GM23338 (cell line): ENCODE data around the gene FAM219A. TPM values are rescaled to one million over a fixed set of nuclear protein-coding genes. Genes with fewer than 3 reads are reported as not detected.
A peak's percentile ranks its signal among the peaks of the same experiment; 100 is the strongest.

Experiments
- ATAC-seq: fragments of 200-7000 bp; cut with Tn5 transposase; 3 replicates; pipeline ENCODE4 v1.9.1; 2020
- DNase-seq: peaks from one replicate; pipeline ENCODE4 v3.0.0-alpha.2; 2015; ENCODE audit warnings: low spot score
- H2AFZ ChIP-seq: fragments of 200-600 bp; sonication (generic); 2 replicates; pipeline ENCODE4 v1.8.0; 2016; ENCODE audit warnings: antibody characterized with exemption, mild to moderate bottlenecking, moderate library complexity
- H3F3A ChIP-seq: fragments of 200-600 bp; sonication (generic); replicated peaks from 2 replicates; pipeline ENCODE4 v1.8.0; 2017; ENCODE audit warnings: antibody characterized with exemption, mixed run types, low read depth
- H3K27ac ChIP-seq: fragments of 200-600 bp; sonication (generic); 2 replicates; pipeline ENCODE4 v1.6.1; 2016; ENCODE audit warnings: low read depth
- H3K27me3 ChIP-seq: fragments of 200-600 bp; sonication (generic); 2 replicates; pipeline ENCODE4 v1.8.0; 2016; ENCODE audit warnings: mild to moderate bottlenecking, mixed run types, moderate library complexity; ENCODE audit not compliant: insufficient read depth
- H3K36me3 ChIP-seq: fragments of 200-600 bp; sonication (generic); 2 replicates; pipeline ENCODE4 v1.8.0; 2016; ENCODE audit warnings: mild to moderate bottlenecking; ENCODE audit not compliant: insufficient read depth
- H3K4me1 ChIP-seq: fragments of 200-600 bp; sonication (generic); 2 replicates; pipeline ENCODE4 v1.8.0; 2016; ENCODE audit warnings: mild to moderate bottlenecking, moderate library complexity; ENCODE audit not compliant: insufficient read depth
- H3K4me2 ChIP-seq: fragments of 200-600 bp; sonication (generic); 2 replicates; pipeline ENCODE4 v1.7.1; 2017; ENCODE audit warnings: mixed run types
- H3K4me3 ChIP-seq: fragments of 200-600 bp; sonication (generic); 2 replicates; pipeline ENCODE4 v1.6.1; 2016; ENCODE audit warnings: mixed run types
- H3K79me2 ChIP-seq: fragments of 200-600 bp; sonication (generic); replicated peaks from 2 replicates; pipeline ENCODE4 v1.8.0; 2017; ENCODE audit warnings: mild to moderate bottlenecking; ENCODE audit not compliant: insufficient read depth
- H3K9me2 ChIP-seq: fragments of 200-600 bp; sonication (generic); 2 replicates; pipeline ENCODE4 v1.8.0; 2017; ENCODE audit not compliant: insufficient read depth
- H4K20me1 ChIP-seq: fragments of 200-600 bp; sonication (generic); replicated peaks from 2 replicates; pipeline ENCODE4 v1.8.0; 2017; ENCODE audit warnings: mild to moderate bottlenecking; ENCODE audit not compliant: insufficient read depth
- H3K27ac Mint-ChIP-seq: 2 replicates; pipeline ENCODE4 v1.8.0; 2020; ENCODE audit warnings: inconsistent platforms, mild to moderate bottlenecking, moderate library complexity, mixed read lengths
- H3K27me3 Mint-ChIP-seq: 3 replicates; pipeline ENCODE4 v1.8.0; 2022; ENCODE audit warnings: low read depth, mild to moderate bottlenecking, moderate library complexity, mixed read lengths, inconsistent platforms; ENCODE audit not compliant: insufficient read depth, poor library complexity
- H3K36me3 Mint-ChIP-seq: 3 replicates; pipeline ENCODE4 v1.8.0; 2021; ENCODE audit warnings: low read depth, mild to moderate bottlenecking, inconsistent platforms, moderate library complexity, mixed read lengths
- H3K4me1 Mint-ChIP-seq: 3 replicates; pipeline ENCODE4 v1.8.0; 2020; ENCODE audit warnings: mild to moderate bottlenecking, inconsistent platforms, mixed read lengths
- H3K4me3 Mint-ChIP-seq: 3 replicates; pipeline ENCODE4 v1.8.0; 2021; ENCODE audit warnings: moderate library complexity, mild to moderate bottlenecking, inconsistent platforms, mixed read lengths
- H3K9me3 Mint-ChIP-seq: 3 replicates; pipeline ENCODE4 v1.8.0; 2020; ENCODE audit warnings: moderate library complexity, mild to moderate bottlenecking, inconsistent platforms, mixed read lengths
- CTCF ChIP-seq, 2 experiments: fragments of 200-600 bp in 1 of 2; sonication (generic) in 1 of 2; conservative IDR thresholded peaks; 2 replicates each; pipeline versions ENCODE4 v1.5.1 to v1.6.1; 2016 to 2017; ENCODE audit warnings: antibody characterized with exemption in 2 of 2, low read depth in 2 of 2, mild to moderate bottlenecking in 2 of 2, moderate library complexity in 1 of 2
- EZH2phosphoT487 ChIP-seq: fragments of 200-600 bp; sonication (generic); IDR thresholded peaks from one replicate; pipeline ENCODE4 v1.8.1; 2018; ENCODE audit warnings: antibody characterized with exemption; ENCODE audit not compliant: unreplicated experiment
- JUNB ChIP-seq: IDR thresholded peaks from one replicate; pipeline ENCODE4 v1.6.1; 2016; ENCODE audit warnings: antibody characterized with exemption; ENCODE audit not compliant: unreplicated experiment
- NANOG ChIP-seq: IDR thresholded peaks from 2 replicates; pipeline ENCODE4 v1.6.1; 2016; ENCODE audit warnings: antibody characterized with exemption, borderline replicate concordance
- POLR2AphosphoS5 ChIP-seq: IDR thresholded peaks from 2 replicates; pipeline ENCODE4 v1.6.1; 2016; ENCODE audit warnings: antibody characterized with exemption, low read depth
- STAT1 ChIP-seq: IDR thresholded peaks from one replicate; pipeline ENCODE4 v1.6.1; 2016; ENCODE audit warnings: antibody characterized with exemption; ENCODE audit not compliant: unreplicated experiment
- ZNF114 ChIP-seq: fragments of 250-450 bp; sonication (Bioruptor Pico); IDR thresholded peaks from 2 replicates; pipeline ENCODE4 v1.5.0; 2020; ENCODE audit warnings: mild to moderate bottlenecking, moderate library complexity
- ZNF331 ChIP-seq: fragments of 250-450 bp; sonication (Bioruptor Pico); IDR thresholded peaks from 2 replicates; pipeline ENCODE4 v1.5.0; 2020; ENCODE audit warnings: low read depth, mild to moderate bottlenecking, moderate library complexity
- polyA plus RNA-seq: library from polyadenylated mRNA; unstranded; fragments of >200 nt; fragmentation: Nextera tagmentation; extraction: Ambion mirVana; gene quantifications from 2 replicates; pipeline ENCODE4 v1.2.1, GENCODE V29; 2016
- total RNA-seq: library from RNA; depleted of rRNA; stranded (reverse); fragments of >200 nt; shearing (Covaris generic); gene quantifications from 2 replicates; pipeline ENCODE4 v1.2.3, GENCODE V29; 2014
- TF ChIP-seq, protein P1 (sequence below): IDR thresholded peaks from one replicate; pipeline ENCODE4 v1.6.1; 2018; ENCODE audit warnings: antibody characterized with exemption; ENCODE audit not compliant: unreplicated experiment

The FAM219A gene
- total and polyA plus RNA-seq, 2 experiments from 2014 or later, result 3.8 to 7.2 TPM

GRCh38 chr9:34451135-34451534 is 7.2 kb downstream of the FAM219A start:
- H3K27ac ChIP-seq, result no peak overlapping the region
- no peaks in the 10 kb centered on the region for H3K36me3 ChIP-seq
- DNase-seq (peak; percentile 28), ATAC-seq (peak; percentile 77)
- no peaks in the 10 kb centered on the region; the same call in 1 of the 2 replicates for H3K9me2 ChIP-seq
- no peak overlapping the region for H3K4me2 ChIP-seq
- Mint-ChIP-seq H3K27ac (peak overlapping the region; percentile 57), H3K9me3 (no peaks in the 10 kb centered on the region), H3K4me3 (no peak overlapping the region), H3K36me3 (no peaks in the 10 kb centered on the region), H3K27me3 (no peaks in the 10 kb centered on the region), H3K4me1 (peaks cover 22% of the 10 kb centered on the region)
- H2AFZ ChIP-seq, result no peak overlapping the region
- H3K27me3 ChIP-seq, result peaks cover 6% of the 10 kb centered on the region; the same call in 1 of the 2 replicates
- H3K4me3 ChIP-seq, result no peak overlapping the region
- TF ChIP-seq STAT1 (no peak), CTCF (conservative IDR thresholded peaks at IDR 0.05; ENCODE audit: low read depth in 2 of 2) (no peak), JUNB (no peak), NANOG (no peak), ZNF331 (CRISPR knock-in tag) (no peak)
- TF ChIP-seq, protein P1, sequence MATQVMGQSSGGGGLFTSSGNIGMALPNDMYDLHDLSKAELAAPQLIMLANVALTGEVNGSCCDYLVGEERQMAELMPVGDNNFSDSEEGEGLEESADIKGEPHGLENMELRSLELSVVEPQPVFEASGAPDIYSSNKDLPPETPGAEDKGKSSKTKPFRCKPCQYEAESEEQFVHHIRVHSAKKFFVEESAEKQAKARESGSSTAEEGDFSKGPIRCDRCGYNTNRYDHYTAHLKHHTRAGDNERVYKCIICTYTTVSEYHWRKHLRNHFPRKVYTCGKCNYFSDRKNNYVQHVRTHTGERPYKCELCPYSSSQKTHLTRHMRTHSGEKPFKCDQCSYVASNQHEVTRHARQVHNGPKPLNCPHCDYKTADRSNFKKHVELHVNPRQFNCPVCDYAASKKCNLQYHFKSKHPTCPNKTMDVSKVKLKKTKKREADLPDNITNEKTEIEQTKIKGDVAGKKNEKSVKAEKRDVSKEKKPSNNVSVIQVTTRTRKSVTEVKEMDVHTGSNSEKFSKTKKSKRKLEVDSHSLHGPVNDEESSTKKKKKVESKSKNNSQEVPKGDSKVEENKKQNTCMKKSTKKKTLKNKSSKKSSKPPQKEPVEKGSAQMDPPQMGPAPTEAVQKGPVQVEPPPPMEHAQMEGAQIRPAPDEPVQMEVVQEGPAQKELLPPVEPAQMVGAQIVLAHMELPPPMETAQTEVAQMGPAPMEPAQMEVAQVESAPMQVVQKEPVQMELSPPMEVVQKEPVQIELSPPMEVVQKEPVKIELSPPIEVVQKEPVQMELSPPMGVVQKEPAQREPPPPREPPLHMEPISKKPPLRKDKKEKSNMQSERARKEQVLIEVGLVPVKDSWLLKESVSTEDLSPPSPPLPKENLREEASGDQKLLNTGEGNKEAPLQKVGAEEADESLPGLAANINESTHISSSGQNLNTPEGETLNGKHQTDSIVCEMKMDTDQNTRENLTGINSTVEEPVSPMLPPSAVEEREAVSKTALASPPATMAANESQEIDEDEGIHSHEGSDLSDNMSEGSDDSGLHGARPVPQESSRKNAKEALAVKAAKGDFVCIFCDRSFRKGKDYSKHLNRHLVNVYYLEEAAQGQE, result no peak
- H3F3A ChIP-seq, result no peaks in the 10 kb centered on the region
- peaks cover 5% of the 10 kb centered on the region; the same call in 1 of the 2 replicates for H3K4me1 ChIP-seq
- peaks cover 5% of the 10 kb centered on the region for H4K20me1 ChIP-seq
- peaks cover 17% of the 10 kb centered on the region; the same call in 1 of the 2 replicates for H3K79me2 ChIP-seq

GRCh38 chr9:34450644-34451043 is 7.7 kb downstream of the FAM219A start:
- Mint-ChIP-seq H3K36me3 (no peaks in the 10 kb centered on the region), H3K27ac (no peak overlapping the region; the same call in 1 of the 2 replicates), H3K4me1 (peaks cover 20% of the 10 kb centered on the region), H3K27me3 (no peaks in the 10 kb centered on the region), H3K4me3 (no peak overlapping the region), H3K9me3 (no peaks in the 10 kb centered on the region)
- Histone ChIP-seq H3K9me2 (no peaks in the 10 kb centered on the region; the same call in 1 of the 2 replicates), H3K4me2 (no peak overlapping the region), H3K4me3 (no peak overlapping the region), H3K36me3 (no peaks in the 10 kb centered on the region), H3K27ac (no peak overlapping the region), H3K27me3 (0 out of 2 replicates have a peak, but pooled peaks cover 2% of the 10 kb centered on the region), H3K79me2 (peaks cover 16% of the 10 kb centered on the region; the same call in 1 of the 2 replicates), H2AFZ (no peak overlapping the region), H4K20me1 (peaks cover 5% of the 10 kb centered on the region), H3K4me1 (peaks cover 5% of the 10 kb centered on the region; the same call in 1 of the 2 replicates), H3F3A (no peaks in the 10 kb centered on the region)
- no peak for DNase-seq
- no peak for ATAC-seq
- TF ChIP-seq ZNF114 (no peak), POLR2AphosphoS5 (no peak), EZH2phosphoT487 (no peak), ZNF331 (CRISPR knock-in tag) (no peak)
- TF ChIP-seq, protein P1, result no peak
